GM11168 (cell line): Measurements from ENCODE around the gene TNK2.

ENCODE experiments used
- in situ Hi-C: fragments of 300-500 bp; cut with MboI; formaldehyde crosslinking; loops from one replicate; pipeline ENCODE4 v1.12.0; 2022; ENCODE audit warnings: low sequenced_read_pairs; ENCODE audit not compliant: unreplicated experiment

The TNK2 gene

DNA sequence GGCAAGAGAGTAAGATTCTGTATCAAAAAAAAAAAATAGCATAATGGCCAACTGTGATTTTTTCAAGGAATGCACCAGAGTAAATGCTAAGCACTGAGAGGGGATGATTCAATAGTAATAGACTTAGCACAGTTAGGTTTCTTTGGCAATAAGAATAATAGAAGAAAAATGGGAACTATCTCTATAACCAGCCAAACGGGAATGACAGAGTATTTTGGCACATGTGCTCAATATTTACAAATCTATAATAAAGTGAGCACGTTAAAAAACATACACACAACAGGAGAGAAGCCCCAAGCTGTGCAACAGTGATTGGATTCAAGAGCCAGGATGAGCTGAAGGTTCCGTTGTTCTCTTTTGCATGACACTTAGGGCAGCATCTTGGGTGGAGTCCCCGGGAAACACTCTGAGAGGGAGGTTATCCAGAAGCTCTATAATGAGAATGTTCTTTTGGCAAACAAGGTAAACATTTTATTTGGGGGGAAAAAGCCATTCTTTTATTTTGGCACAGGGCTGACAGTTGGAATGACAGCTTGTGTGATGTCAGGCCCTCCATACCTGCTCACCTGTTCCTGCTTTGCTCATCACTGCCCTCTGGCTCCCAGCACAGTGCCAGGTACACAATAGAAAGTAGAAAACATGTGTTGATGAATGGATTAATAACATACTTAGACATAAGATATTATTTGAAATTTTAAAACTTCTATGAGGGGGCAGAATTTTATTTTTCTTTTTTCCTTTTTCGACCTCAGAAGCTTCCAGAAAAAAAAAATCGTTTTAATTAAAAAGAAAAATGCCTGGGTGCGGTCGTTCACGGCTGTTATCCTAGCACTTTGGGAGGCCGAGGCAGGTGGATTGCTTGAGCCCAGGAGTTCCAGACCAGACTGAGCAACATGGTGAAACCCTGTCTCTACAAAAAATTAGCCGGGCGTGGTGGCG is 52.6 kb downstream of the TNK2 start:
- in situ Hi-C loops = no loop called here

- in situ Hi-C loops = no loop called here
These were observed 53.6 kb downstream of the TNK2 start for GRCh38 chr3:195854628-195855294.

GRCh38 chr3:195853996-195854395 is 54.4 kb downstream of the TNK2 start:
- in situ Hi-C loops = no loop called here

DNA sequence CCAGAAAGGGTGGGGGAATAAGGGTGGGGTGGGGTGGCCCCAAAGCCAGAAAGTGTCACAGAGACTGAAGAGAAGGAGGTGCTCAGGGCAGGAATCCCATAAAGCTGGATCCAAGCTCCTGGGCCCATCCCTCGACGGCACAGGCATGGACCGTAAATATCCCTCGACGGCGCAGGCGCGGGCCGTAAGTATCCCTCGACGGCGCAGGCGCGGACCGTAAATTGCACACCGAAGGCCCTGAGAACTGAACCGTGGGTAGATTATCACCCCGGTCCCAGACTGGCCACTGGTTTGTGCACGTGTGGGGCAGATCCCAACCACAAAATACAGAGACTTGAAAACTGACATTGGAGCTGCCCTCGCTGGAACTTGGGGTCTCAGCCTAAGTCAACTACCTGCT is 55.3 kb downstream of the TNK2 start:
- in situ Hi-C loops = no loop called here

DNA sequence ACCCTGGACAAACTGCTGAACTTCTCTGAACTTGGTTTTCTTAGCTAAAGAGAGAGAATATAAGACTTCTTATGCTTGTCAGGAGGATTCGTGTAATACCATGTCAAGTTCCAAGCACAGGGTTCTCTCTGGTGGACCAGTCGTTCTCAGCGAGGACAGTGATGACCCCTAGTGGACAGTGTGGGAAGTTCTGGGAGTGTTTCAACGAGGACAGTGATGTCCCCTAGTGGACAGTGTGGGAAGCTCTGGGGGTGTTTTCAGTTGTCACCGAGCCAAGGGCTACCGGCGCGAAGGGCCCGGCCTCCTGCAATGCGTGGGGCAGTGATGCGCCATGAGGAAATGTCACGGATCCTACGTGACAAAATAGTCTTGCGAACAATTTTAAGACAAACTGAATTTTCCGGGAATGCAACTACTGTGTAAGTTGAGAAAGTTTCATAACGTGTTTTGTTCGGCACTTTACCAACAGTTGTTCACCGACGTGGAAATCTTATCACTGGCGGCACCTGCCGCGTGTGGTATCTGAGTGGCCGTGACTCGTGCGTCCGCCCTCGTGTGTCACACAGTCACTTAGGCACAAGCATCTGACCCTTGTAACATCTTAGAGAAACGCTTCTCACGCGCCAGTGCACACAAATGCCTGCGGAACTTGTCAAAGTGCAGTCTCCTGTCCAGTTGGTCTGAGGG is 57.4 kb downstream of the TNK2 start:
- in situ Hi-C loops = no loop called here

DNA sequence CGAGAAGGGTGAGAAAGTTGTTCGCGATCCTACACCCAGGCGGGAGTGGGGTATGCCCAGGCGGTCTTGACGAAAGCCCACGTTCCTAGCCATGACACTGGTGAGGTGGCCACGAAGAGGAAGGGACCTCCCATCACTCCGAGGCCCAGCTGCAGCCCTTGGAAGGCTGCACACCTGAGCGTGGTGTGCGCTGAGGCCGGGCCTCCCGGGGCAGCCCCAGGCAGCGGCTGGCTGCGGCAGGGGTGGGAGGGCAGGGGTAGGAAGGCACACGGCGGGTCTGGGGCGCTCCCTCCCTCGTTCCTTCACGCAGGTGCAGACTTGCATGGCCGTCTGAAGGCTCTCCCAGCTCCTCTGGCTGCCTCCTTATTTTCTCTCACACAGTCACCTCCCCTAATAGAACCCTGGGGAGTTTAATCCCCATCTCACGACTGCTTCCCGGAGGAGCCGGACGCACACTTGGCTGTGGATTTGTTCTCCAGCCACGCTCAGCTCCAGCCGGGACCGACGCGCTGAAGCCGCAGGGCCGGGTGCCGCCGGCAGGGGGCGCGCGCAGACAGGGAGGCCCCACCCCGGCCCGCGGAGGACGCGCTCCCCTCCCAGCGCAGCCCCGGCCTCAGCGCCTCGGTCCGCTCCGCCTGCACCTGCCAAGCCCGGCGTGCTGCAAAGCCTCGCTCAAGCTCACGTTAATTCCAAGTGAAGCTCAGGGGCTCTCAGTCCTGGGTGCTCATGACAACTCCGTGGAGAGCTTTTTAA is 58.9 kb downstream of the TNK2 start:
- in situ Hi-C loops = no loop called here

DNA sequence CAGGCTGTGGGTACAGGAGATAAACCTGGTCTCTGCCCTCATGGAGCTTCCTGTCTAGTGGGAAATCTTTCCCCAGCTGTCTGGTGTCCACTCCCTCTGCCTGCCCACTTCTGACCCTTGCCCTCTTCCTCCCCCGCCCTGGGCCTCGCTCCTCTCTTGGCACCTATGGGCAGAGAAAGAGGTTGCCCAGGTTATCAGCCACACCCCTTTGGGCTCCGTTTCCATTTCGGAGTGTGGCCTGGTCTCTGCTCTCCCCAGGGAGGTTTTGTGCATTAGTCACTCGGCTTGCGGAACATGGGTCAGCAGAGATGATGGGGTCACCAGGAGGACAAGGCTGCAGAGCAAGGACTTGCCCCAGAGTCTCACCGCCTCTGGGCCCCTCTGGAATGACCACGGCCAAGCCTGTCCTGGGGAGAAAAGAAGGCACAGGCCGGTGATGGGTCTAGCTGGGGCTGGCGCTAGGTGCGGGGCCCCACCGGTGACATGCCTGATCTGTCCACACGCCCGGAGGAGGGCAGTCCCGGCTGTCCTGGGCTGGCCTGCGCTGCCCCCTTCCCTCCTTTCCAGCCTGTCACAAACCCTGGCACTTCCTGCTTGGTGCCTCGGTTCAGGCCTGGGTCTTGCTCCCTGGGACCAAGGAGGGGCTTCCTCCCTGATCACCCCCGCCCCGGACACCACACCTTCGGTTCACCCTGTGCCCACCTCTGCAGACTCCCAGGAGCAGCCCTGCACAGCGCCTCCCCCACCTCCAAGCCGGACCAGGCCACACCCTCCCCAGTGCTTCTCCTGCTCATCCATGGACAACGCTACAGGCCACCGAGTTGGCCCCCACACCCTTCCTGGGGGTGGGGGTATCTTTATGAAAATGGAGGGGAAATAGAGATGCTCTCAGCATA is 61.0 kb downstream of the TNK2 start:
- in situ Hi-C loops = no loop called here

DNA sequence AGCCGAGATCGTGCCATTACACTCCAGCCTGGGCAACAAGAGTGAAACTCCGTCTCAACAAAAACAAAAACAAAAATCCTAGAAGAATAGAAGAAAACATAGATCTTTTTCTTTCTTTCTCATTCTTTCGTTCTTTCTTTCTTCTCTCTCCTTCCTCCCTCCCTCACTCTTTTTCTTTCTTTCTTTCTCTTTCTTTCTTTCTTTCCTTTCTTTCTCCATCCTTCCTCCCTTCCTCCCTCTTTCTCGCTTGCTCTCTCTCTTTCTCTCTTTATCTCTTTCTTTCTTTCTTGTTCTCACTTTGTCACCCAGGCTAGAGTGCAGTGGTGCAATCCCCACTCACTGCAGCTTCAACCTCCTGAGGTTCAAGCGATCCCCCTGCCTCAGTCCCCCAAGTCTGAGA is 62.9 kb downstream of the TNK2 start:
- in situ Hi-C loops = no loop called here

DNA sequence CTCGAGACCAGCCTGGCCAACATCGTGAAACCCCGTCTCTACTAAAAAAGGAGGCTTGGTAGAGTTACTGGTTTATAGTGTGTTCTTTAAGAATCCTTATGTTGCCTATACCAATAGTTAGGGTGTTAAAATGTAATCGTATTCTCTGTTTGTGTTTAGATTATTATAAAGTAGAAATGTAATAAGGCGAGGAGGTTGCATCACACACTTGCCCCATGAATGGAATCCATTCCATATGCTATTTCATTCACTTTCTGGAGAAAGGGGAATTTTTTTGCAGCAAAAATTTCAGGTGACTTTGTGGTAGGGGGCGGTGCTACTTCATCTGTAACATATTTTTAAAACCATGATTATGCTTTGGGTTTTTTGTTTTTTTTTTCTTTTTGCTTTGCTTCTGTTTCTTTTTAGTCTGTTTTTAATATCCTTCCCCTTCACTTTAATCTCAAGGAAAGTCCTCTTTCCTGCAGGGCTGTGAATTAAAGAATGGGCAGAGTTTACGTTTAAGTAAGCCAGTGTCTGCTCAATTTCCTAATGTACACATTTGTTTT is 63.6 kb downstream of the TNK2 start:
- in situ Hi-C loops = no loop called here

GRCh38 chr3:195839260-195840010 is 68.9 kb downstream of the TNK2 start:
- in situ Hi-C loops = no loop called here

- in situ Hi-C loops = no loop called here
These were observed 69.6 kb downstream of the TNK2 start for GRCh38 chr3:195838714-195839113.

GRCh38 chr3:195836476-195837135 is 71.7 kb downstream of the TNK2 start:
- in situ Hi-C loops = no loop called here

DNA sequence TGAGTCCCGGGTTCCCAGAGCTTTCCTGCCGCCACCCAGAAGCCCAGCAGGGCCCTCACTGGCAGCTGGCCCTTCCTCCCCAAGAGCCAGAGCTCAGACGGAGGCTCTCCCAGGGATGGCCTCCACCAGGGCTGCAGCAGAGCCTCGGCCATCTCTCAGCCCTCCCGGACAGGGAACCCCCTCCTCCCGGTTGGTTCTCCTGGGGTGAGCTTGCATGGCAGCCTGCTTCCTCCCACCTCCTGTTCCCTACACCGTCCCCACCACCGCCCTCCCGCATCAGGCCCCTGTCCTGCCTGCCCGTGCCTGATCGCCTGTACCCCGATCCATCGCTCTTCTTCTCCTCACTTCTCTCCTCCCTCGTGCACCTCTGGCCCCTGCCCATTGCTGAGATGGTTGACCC is 72.6 kb downstream of the TNK2 start:
- in situ Hi-C loops = no loop called here

GRCh38 chr3:195834675-195835583 is 73.4 kb downstream of the TNK2 start:
- in situ Hi-C loops = no loop called here

DNA sequence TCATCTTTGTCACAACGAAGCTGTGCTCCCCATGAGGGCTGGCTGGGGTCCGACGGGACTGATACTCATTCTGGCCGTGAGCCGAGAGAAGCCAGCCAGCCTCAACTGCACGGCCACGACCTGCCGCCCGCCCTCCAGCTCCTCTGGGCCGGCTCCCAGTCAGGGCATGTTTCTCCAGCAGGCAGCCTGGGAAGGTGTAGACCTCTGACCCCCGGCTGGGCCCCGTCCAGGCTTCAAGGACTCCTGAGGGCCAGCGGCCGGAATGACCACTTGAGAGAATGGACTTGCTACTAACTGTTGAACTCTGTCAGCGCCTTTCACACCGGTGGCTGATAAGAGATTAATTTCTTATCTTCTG is 78.5 kb downstream of the TNK2 start:
- in situ Hi-C loops = no loop called here

DNA sequence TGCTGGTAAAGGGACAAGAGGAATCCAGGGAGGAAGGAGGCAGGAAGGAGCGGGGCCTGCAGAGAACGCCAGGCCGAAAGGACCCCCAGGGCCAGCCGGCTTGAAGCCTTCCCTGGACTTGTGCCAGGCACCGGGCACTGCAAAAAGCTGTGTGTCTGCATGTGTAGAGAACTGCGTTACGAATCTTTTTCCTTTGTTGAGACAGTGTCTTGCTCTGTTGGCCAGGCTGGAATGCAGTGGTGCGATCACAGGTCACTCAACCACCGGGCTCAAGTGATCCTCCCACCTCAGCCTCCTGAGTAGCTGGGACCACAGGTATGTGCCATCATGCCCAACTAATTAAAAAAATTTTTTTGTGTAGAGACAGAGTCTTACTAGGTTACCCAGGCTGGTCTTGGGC is 79.6 kb downstream of the TNK2 start:
- in situ Hi-C loops = no loop called here
